WERI-Rb-1 (cell line): ENCODE measurements around the gene GUCY1A2.

Experiments
- DNase-seq: peaks from one replicate; pipeline ENCODE4 v3.0.0-alpha.2; 2020
- H3K27ac ChIP-seq: fragments of 250-450 bp; sonication (Bioruptor Pico); 2 replicates; pipeline ENCODE4 v1.5.1; 2020; ENCODE audit warnings: mild to moderate bottlenecking, moderate library complexity
- H3K27me3 ChIP-seq: fragments of 250-450 bp; sonication (Bioruptor Pico); 2 replicates; pipeline ENCODE4 v1.5.1; 2021; ENCODE audit warnings: mild to moderate bottlenecking, low read depth, moderate library complexity; ENCODE audit not compliant: insufficient read depth, severe bottlenecking
- H3K36me3 ChIP-seq: fragments of 250-450 bp; sonication (Bioruptor Pico); 2 replicates; pipeline ENCODE4 v1.5.1; 2020; ENCODE audit warnings: mild to moderate bottlenecking, moderate library complexity
- H3K4me3 ChIP-seq: 2 replicates; pipeline ENCODE4 v1.5.1; 2011; ENCODE audit warnings: low read depth, mild to moderate bottlenecking, control low read depth, low read length
- H3K9me3 ChIP-seq: fragments of 250-450 bp; sonication (Bioruptor Pico); 2 replicates; pipeline ENCODE4 v1.5.1; 2021; ENCODE audit warnings: mild to moderate bottlenecking, moderate library complexity; ENCODE audit not compliant: severe bottlenecking
- TF ChIP-seq, protein P1 (sequence below): IDR thresholded peaks from 2 replicates; pipeline ENCODE4 v1.5.1; 2011; ENCODE audit warnings: low read depth, mild to moderate bottlenecking, control low read depth, inconsistent platforms, low read length

GUCY1A2 gene

DNA sequence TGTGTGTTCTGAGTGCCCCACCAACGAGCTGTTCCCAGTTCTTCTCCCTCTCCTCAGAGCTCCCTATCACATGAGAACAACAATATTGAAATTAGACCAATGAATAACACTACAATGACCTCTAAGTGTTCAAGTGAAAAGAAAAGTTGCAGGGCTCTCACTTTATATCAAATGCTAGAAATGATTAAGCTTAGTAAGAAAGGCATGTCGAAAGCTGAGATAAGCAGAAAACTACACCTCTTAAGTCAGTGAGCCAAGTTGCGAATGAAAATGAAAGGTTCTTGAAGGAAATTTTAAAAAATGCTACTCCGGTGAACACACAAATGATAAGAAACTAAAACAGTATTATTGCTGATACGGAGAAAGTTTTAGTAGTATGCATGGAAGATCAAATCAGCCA lies 199.8 kb downstream of the GUCY1A2 start:
- Histone ChIP-seq H3K27ac (no peak overlapping the region), H3K4me3 (no peak overlapping the region), H3K36me3 (no peaks in the 10 kb centered on the region), H3K9me3 (no peaks in the 10 kb centered on the region), H3K27me3 (no peaks in the 10 kb centered on the region)
- TF ChIP-seq, protein P1, sequence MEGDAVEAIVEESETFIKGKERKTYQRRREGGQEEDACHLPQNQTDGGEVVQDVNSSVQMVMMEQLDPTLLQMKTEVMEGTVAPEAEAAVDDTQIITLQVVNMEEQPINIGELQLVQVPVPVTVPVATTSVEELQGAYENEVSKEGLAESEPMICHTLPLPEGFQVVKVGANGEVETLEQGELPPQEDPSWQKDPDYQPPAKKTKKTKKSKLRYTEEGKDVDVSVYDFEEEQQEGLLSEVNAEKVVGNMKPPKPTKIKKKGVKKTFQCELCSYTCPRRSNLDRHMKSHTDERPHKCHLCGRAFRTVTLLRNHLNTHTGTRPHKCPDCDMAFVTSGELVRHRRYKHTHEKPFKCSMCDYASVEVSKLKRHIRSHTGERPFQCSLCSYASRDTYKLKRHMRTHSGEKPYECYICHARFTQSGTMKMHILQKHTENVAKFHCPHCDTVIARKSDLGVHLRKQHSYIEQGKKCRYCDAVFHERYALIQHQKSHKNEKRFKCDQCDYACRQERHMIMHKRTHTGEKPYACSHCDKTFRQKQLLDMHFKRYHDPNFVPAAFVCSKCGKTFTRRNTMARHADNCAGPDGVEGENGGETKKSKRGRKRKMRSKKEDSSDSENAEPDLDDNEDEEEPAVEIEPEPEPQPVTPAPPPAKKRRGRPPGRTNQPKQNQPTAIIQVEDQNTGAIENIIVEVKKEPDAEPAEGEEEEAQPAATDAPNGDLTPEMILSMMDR = no peak
- DNase-seq = no peak

DNA sequence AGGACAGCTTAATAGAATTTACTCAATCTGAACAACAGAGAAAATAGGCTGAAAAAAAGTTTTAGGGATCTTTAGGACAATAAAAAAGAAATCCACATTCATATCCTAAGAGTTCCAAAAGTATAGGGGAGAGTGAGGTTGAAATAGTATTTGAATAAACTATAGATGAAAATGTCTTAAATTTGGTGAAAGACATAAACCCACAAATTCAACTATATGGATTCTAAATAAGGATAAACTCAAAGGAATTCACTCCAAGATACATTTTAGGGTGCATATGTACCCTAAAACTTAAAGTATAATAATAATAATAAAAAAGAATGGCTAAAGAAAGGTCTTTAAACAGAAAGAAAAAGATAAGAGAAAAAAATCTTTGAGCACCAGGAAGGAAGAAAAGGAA lies 203.1 kb downstream of the GUCY1A2 start:
- Histone ChIP-seq H3K27ac (no peak overlapping the region), H3K9me3 (no peaks in the 10 kb centered on the region), H3K4me3 (no peak overlapping the region), H3K36me3 (no peaks in the 10 kb centered on the region), H3K27me3 (no peaks in the 10 kb centered on the region)
- DNase-seq = no peak
- TF ChIP-seq, protein P1 = no peak

DNA sequence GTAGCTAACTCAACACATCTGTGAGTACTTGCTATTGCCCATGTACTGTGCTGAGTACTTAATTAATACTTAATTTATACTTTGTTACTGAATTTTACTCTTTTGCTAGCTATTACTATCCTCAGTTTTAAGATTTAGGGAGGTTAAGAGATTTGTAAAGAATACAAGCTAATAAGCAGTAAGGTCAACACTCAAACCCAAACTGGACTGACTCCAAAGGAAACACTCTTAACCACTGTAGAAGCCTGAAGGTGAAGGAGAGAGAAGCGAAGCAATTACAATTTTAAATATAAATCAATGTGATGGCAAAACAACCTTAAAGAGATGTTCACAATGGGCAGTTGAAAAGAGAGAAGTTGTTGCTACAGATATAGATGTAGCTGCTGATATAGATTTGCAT lies 204.5 kb downstream of the GUCY1A2 start:
- no peaks in the 10 kb centered on the region for H3K36me3 ChIP-seq
- no peak for DNase-seq
- H3K27me3 ChIP-seq = no peaks in the 10 kb centered on the region
- H3K4me3 ChIP-seq = no peak overlapping the region
- no peaks in the 10 kb centered on the region for H3K9me3 ChIP-seq
- TF ChIP-seq, protein P1 = no peak
- no peak overlapping the region for H3K27ac ChIP-seq

DNA sequence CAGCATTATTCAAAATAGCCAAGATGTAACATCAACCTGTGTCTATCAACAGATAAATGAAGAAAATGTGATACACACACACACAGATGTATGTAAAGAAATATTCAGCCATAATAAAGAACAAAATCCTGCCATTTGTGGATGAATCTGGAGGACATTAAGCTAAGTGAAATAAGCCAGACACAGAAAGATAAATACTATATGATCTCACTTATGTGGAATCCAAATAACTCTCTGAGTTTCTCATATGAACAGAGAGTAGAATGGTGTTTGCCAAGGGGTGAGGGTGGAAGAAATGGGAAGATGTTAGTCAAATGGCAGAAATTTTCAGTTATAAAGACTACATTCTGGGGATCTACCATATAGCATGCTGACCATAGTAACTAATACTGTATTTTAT lies 224.2 kb downstream of the GUCY1A2 start:
- no peaks in the 10 kb centered on the region for H3K9me3 ChIP-seq
- TF ChIP-seq, protein P1 = no peak
- no peak overlapping the region for H3K4me3 ChIP-seq
- no peak for DNase-seq
- no peaks in the 10 kb centered on the region for H3K36me3 ChIP-seq
- H3K27me3 ChIP-seq = no peaks in the 10 kb centered on the region
- no peak overlapping the region for H3K27ac ChIP-seq

DNA sequence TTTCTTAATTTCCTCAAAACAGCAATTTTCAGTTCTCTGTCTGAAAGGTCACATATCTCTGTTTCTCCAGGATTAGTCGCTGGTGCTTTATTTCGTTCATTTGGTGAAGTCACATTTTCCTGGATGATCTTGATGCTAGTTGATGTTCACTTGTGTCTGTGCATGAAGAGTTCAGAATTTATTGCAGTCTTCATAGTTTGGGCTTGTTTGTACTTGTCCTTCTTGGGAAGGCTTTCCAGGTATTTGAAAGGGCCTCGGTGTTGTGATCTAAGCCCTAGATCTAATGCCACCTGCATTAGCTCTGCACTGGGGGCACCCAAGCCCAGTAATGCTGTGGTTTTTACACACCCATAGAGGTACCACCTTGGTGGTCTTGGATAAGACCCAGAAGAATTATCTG lies 228.9 kb downstream of the GUCY1A2 start:
- Histone ChIP-seq H3K27ac (no peak overlapping the region), H3K36me3 (no peaks in the 10 kb centered on the region)
- TF ChIP-seq, protein P1 = no peak

DNA sequence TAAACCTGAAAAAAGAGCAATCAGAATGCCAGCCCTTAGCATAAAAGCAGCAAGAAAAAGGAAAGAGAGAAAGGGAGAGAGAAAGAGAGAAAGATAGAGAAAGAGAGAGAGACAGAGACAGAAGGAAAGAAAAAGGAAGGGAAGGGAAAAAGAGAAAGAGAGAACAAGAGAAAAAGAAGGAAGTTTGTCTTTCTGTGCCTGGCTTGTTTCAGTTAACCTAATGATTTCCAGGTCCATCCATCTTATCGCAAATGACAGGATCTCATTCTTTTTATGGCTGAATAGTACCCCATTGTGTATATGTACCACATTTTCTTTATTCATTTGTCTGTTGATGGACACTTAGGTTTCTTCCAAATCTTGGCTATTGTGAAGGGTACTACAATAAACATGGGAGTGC lies 230.8 kb downstream of the GUCY1A2 start:
- Histone ChIP-seq H3K4me3 (no peak overlapping the region), H3K9me3 (no peaks in the 10 kb centered on the region), H3K36me3 (no peaks in the 10 kb centered on the region), H3K27me3 (no peaks in the 10 kb centered on the region), H3K27ac (no peak overlapping the region)
- no peak for DNase-seq
- TF ChIP-seq, protein P1 = no peak

More for the DNA sequence above, 228.9 kb downstream of the GUCY1A2 start:
- DNase-seq = no peak
- Histone ChIP-seq H3K27me3 (no peaks in the 10 kb centered on the region), H3K4me3 (no peak overlapping the region), H3K9me3 (no peaks in the 10 kb centered on the region)
